SK-N-SH (cell line): ENCODE measurements around the gene NCK1.

Experiments used
- CTCF ChIP-seq: fragments of 200-600 bp; sonication (generic); IDR thresholded peaks from 2 replicates; pipeline ENCODE4 v1.6.1; 2017; ENCODE audit warnings: antibody characterized with exemption, mild to moderate bottlenecking, moderate library complexity
- GATA2 ChIP-seq: sonication (generic); formaldehyde crosslinking; IDR thresholded peaks from 2 replicates; pipeline ENCODE4 v1.5.0; 2020; ENCODE audit warnings: mild to moderate bottlenecking, missing genetic modification reagents
- MXI1 ChIP-seq: IDR thresholded peaks from 2 replicates; pipeline ENCODE4 v1.6.1; 2012; ENCODE audit warnings: mild to moderate bottlenecking, low read depth, low read length, improper control_type of control experiment
- POLR2AphosphoS5 ChIP-seq: IDR thresholded peaks from 2 replicates; pipeline ENCODE4 v1.6.1; 2012; ENCODE audit warnings: low read depth, low read length
- REST ChIP-seq: IDR thresholded peaks from 2 replicates; pipeline ENCODE4 v1.6.1; 2012; ENCODE audit warnings: mild to moderate bottlenecking, low read depth, low read length, moderate library complexity
- SIN3A ChIP-seq: IDR thresholded peaks from 2 replicates; pipeline ENCODE4 v1.6.1; 2012; ENCODE audit warnings: low read depth, mild to moderate bottlenecking, low read length, moderate library complexity, borderline replicate concordance
- SMC3 ChIP-seq: IDR thresholded peaks from 2 replicates; pipeline ENCODE4 v1.6.1; 2012; ENCODE audit warnings: low read depth, low read length, improper control_type of control experiment
- TAF1 ChIP-seq: IDR thresholded peaks from 2 replicates; pipeline ENCODE4 v1.6.1; 2012; ENCODE audit warnings: low read depth, mild to moderate bottlenecking, low read length, moderate library complexity, borderline replicate concordance
- YY1 ChIP-seq: IDR thresholded peaks from 2 replicates; pipeline ENCODE4 v1.4.0; 2012; ENCODE audit warnings: low read depth, mild to moderate bottlenecking

DNA sequence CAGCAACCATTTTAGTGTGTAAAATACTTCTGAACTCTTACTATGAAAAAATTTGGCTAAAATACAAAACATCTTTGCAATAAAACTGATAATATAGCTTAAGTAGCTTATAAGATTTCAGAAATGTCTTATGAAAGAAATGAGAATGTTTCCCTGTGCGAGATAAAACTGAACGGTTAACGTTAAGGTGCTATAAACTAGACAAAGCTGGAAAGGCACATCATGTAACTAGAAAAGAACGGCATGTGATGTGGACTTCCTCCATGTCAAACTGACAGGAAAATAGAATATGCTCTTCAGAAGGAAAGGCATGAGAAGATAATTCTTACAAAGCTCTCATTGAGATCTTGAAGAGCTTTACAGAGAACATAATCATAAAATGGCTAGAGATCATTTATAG lies 36.5 kb downstream of the NCK1 start:
- TF ChIP-seq TAF1: no peak
- no peak for TF ChIP-seq POLR2AphosphoS5
- TF ChIP-seq SIN3A: no peak
- TF ChIP-seq CTCF: no peak
- no peak for TF ChIP-seq MXI1
- TF ChIP-seq YY1: no peak
- TF ChIP-seq GATA2 (CRISPR knock-in tag): no peak
- TF ChIP-seq SMC3: no peak
- TF ChIP-seq REST: no peak
